ENCODE results near the gene SETDB2.
"Not testable (repeated sequence)": the region's sequence is repeated elsewhere in the genome, so short reads cannot be mapped to it uniquely, and the experiment has no call there.

Gene SETDB2

GRCh38 chr13:49476529-49476928, 32.5 kb downstream of the SETDB2 start:
- no peak for DNase-seq (ENCODE audit: low read depth)

- no peak for DNase-seq (ENCODE audit: low read depth)
These were observed 37.7 kb downstream of the SETDB2 start for GRCh38 chr13:49481788-49482187.

GRCh38 chr13:49488563-49488962, 44.5 kb downstream of the SETDB2 start:
- no peak for DNase-seq (ENCODE audit: low read depth)

GRCh38 chr13:49494645-49495044, 50.6 kb downstream of the SETDB2 start:
- no peak for DNase-seq (ENCODE audit: low read depth)

GRCh38 chr13:49495783-49496762, 52.0 kb downstream of the SETDB2 start, which contains the start of gene PHF11:
TSS of gene PHF11 (plus strand) at chr13:49495953. CDS start at chr13:49496002, 49 bp downstream.
- DNase-seq (ENCODE audit: low read depth), result no peak

- DNase-seq (ENCODE audit: low read depth), result not testable (repeated sequence)
These were observed 52.8 kb downstream of the SETDB2 start for GRCh38 chr13:49496837-49497236.

- DNase-seq (ENCODE audit: low read depth), result no peak
These were observed 53.2 kb downstream of the SETDB2 start for GRCh38 chr13:49497272-49497671.

GRCh38 chr13:49498206-49498605, 54.1 kb downstream of the SETDB2 start:
- no peak for DNase-seq (ENCODE audit: low read depth)

GRCh38 chr13:49499889-49500660, 56.0 kb downstream of the SETDB2 start:
- peak; percentile 49 for DNase-seq (ENCODE audit: low read depth)

GRCh38 chr13:49502954-49503353, 58.9 kb downstream of the SETDB2 start:
- DNase-seq (ENCODE audit: low read depth), result no peak

- no peak for DNase-seq (ENCODE audit: low read depth)
These were observed 59.9 kb downstream of the SETDB2 start for GRCh38 chr13:49503951-49504350.

- no peak for DNase-seq (ENCODE audit: low read depth)
These were observed 68.5 kb downstream of the SETDB2 start for GRCh38 chr13:49512578-49512977.

- no peak for DNase-seq (ENCODE audit: low read depth)
These were observed 72.4 kb downstream of the SETDB2 start for GRCh38 chr13:49516467-49516866.

- no peak for DNase-seq (ENCODE audit: low read depth)
These were observed 73.4 kb downstream of the SETDB2 start for GRCh38 chr13:49517461-49517860.

- no peak for DNase-seq (ENCODE audit: low read depth)
These were observed 77.2 kb downstream of the SETDB2 start for GRCh38 chr13:49521224-49521623.

- no peak for DNase-seq (ENCODE audit: low read depth)
These were observed 80.8 kb downstream of the SETDB2 start for GRCh38 chr13:49524740-49525501.

- DNase-seq (ENCODE audit: low read depth), result no peak
These were observed 83.0 kb downstream of the SETDB2 start for GRCh38 chr13:49527123-49527522.

- no peak for DNase-seq (ENCODE audit: low read depth)
These were observed 84.1 kb downstream of the SETDB2 start for GRCh38 chr13:49528161-49528560.

- no peak for DNase-seq (ENCODE audit: low read depth)
These were observed 86.4 kb downstream of the SETDB2 start for GRCh38 chr13:49530457-49530856.

GRCh38 chr13:49532593-49532992, 88.5 kb downstream of the SETDB2 start:
- DNase-seq (ENCODE audit: low read depth), result no peak

GRCh38 chr13:49533011-49533410, 88.9 kb downstream of the SETDB2 start:
- DNase-seq (ENCODE audit: low read depth), result no peak
